ENCODE results near the gene BSX. TPM values are rescaled to one million over a fixed set of nuclear protein-coding genes. Genes with fewer than 3 reads are reported as not detected.

BSX gene
- total RNA-seq, 4 donors from 2014 or later = not detected

- H3K27me3 ChIP-seq = peaks cover 2 to 98% of the 10 kb centered on the region in 2 donors
- no peak for DNase-seq (ENCODE audit: low spot score in 2 of 2)
- H3K36me3 ChIP-seq = no peaks in the 10 kb centered on the region
- peaks cover 0 to 43% (median 7%) of the 10 kb centered on the region in 4 donors for H3K4me1 ChIP-seq
- TF ChIP-seq EP300 (IDR thresholded peaks at IDR 0.05) (no peak), CTCF (IDR thresholded peaks at IDR 0.05) (no peak), POLR2A (IDR thresholded peaks at IDR 0.05) (no peak)
- H3K4me3 ChIP-seq = peak overlapping the region in 1 of 4 donors; percentile 37
- H3K9me3 ChIP-seq = no peaks in the 10 kb centered on the region
- 6% methylated on average over 39 to 50 of the region's 50 CpGs for WGBS, 2 donors
- no peak overlapping the region for H3K27ac ChIP-seq
Observed at GRCh38 chr11:122977470-122978298, 4.0 kb downstream of the BSX start.

GRCh38 chr11:122976734-122977469 is 4.7 kb downstream of the BSX start:
- H3K9me3 ChIP-seq = no peaks in the 10 kb centered on the region
- TF ChIP-seq EP300 (IDR thresholded peaks at IDR 0.05) (no peak), CTCF (IDR thresholded peaks at IDR 0.05) (no peak), POLR2A (IDR thresholded peaks at IDR 0.05) (no peak)
- 2 to 3% methylated on average over 41 to 48 of the region's 50 CpGs for WGBS, 2 donors

DNA sequence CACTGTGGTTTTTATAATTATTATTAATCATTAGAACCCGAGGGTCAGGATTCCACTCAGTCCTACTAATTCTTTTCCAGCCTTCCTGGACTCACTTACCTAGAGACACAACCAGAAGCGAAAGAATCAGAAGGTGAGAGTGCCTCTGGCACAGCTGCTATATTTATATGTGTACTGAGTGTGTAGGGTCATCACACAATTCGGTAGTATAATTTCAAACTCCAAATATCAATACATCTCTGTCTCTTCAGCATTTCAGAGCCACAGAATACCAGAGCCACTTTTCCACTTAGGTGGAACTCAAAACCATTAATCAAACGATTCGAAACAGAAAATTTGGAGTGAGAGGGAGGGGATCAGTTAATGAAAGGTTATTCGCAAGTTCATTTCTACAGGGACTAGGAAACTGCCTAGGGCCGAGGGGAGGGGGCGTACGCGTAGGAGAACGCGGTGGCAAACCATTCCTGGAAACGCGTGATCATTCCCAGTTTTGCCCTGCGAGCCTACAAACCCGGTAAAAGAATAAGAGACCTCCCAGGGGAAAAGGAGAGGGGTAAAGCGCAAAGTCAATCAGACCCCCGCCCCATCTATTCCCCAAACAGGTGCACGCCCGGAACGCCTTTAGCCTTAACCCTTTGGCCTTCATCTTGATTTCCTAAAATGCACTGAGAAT is 5.4 kb downstream of the BSX start:
- TF ChIP-seq EP300 (IDR thresholded peaks at IDR 0.05) (no peak), POLR2A (IDR thresholded peaks at IDR 0.05) (no peak), CTCF (IDR thresholded peaks at IDR 0.05) (no peak)
- no peak overlapping the region for H3K4me3 ChIP-seq
- no peaks in the 10 kb centered on the region for H3K9me3 ChIP-seq
- 10 to 12% methylated on average over 21 of the region's 21 CpGs for WGBS, 2 donors
- no peak for DNase-seq (ENCODE audit: low spot score in 2 of 2)
- peaks cover 0 to 36% (median 7%) of the 10 kb centered on the region in 4 donors for H3K4me1 ChIP-seq
- H3K27ac ChIP-seq = no peak overlapping the region
- H3K36me3 ChIP-seq = no peaks in the 10 kb centered on the region
- peaks cover 2 to 98% of the 10 kb centered on the region in 2 donors for H3K27me3 ChIP-seq

More at GRCh38 chr11:122976734-122977469, 4.7 kb downstream of the BSX start:
- Histone ChIP-seq H3K4me3 (peak overlapping the region in 1 of 4 donors; percentile 37), H3K36me3 (no peaks in the 10 kb centered on the region), H3K4me1 (peaks cover 0 to 43% (median 7%) of the 10 kb centered on the region in 4 donors), H3K27me3 (peaks cover 2 to 98% of the 10 kb centered on the region in 2 donors), H3K27ac (no peak overlapping the region)
- DNase-seq (ENCODE audit: low spot score in 2 of 2) = no peak

DNA sequence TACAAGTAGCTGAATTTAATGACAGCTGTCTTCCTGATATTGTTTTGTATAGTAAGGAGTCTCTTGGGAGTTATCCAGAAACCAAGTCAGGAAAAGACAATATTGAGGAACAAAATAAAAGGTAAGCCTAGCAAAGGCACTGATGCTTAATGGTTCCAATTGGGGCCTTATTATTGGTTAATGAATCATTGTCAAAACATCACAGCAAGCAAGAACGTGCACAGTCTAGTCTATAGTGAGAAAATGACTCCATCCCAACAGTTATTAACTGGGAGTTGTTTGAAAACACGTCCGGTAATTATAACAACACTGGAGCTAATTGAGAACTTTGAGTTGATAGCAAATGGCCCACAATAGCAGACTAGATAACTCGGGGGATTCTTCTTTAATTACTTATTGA is 17.7 kb downstream of the BSX start:
- 72 to 73% methylated on average over 4 of the region's 4 CpGs for WGBS, 2 donors
- Histone ChIP-seq H3K36me3 (peaks cover 0 to 14% (median 0%) of the 10 kb centered on the region in 3 donors), H3K4me1 (no peaks in the 10 kb centered on the region), H3K9me3 (no peaks in the 10 kb centered on the region), H3K27me3 (peaks cover 0 to 20% of the 10 kb centered on the region in 2 donors), H3K4me3 (no peak overlapping the region), H3K27ac (no peak overlapping the region)
- no peak for DNase-seq (ENCODE audit: low spot score in 2 of 2)
- TF ChIP-seq CTCF (IDR thresholded peaks at IDR 0.05) (no peak), EP300 (IDR thresholded peaks at IDR 0.05) (no peak), POLR2A (IDR thresholded peaks at IDR 0.05) (no peak)
